Smooth muscle cell (in vitro differentiated cells): Measurements from ENCODE around the gene BTG4. TPM values are rescaled to one million over a fixed set of nuclear protein-coding genes. Genes with fewer than 3 reads are reported as not detected.

Source experiments
- DNase-seq: peaks from one replicate; lab custom pipeline; 2025; ENCODE audit not compliant: unreplicated experiment; lab: John Stamatoyannopoulos, UW
- H2AFZ ChIP-seq: fragments of 200-600 bp; sonication (generic); 2 replicates; pipeline ENCODE4 v1.6.0; 2016; ENCODE audit warnings: antibody characterized with exemption, low read depth, mild to moderate bottlenecking
- H3F3A ChIP-seq: fragments of 200-600 bp; sonication (generic); 2 replicates; pipeline ENCODE4 v1.6.0; 2017; ENCODE audit warnings: antibody characterized with exemption, low read depth
- H3K27ac ChIP-seq: fragments of 200-600 bp; sonication (generic); 2 replicates; pipeline ENCODE4 v1.5.1; 2016; ENCODE audit warnings: low read depth, mild to moderate bottlenecking
- H3K27me3 ChIP-seq: fragments of 200-600 bp; sonication (generic); 2 replicates; pipeline ENCODE4 v1.6.1; 2016; ENCODE audit warnings: low read depth, mild to moderate bottlenecking
- H3K36me3 ChIP-seq: fragments of 200-600 bp; sonication (generic); 2 replicates; pipeline ENCODE4 v1.5.1; 2016; ENCODE audit warnings: low read depth
- H3K4me1 ChIP-seq: fragments of 200-600 bp; sonication (generic); 2 replicates; pipeline ENCODE4 v1.5.1; 2016; ENCODE audit warnings: low read depth
- H3K4me2 ChIP-seq: fragments of 200-600 bp; sonication (generic); 2 replicates; pipeline ENCODE4 v1.6.0; 2016; ENCODE audit warnings: mild to moderate bottlenecking
- H3K4me3 ChIP-seq: fragments of 200-600 bp; sonication (generic); 2 replicates; pipeline ENCODE4 v1.5.1; 2016; ENCODE audit warnings: mild to moderate bottlenecking
- H3K79me2 ChIP-seq: fragments of 200-600 bp; sonication (generic); 2 replicates; pipeline ENCODE4 v1.6.0; 2016; ENCODE audit warnings: low read depth, mild to moderate bottlenecking
- H3K9ac ChIP-seq: fragments of 200-600 bp; sonication (generic); 2 replicates; pipeline ENCODE4 v1.6.0; 2016; ENCODE audit warnings: low read depth
- H3K9me3 ChIP-seq: fragments of 200-600 bp; sonication (generic); replicated peaks from 2 replicates; pipeline ENCODE4 v1.5.1; 2016; ENCODE audit warnings: low read depth
- H4K20me1 ChIP-seq: fragments of 200-600 bp; sonication (generic); 2 replicates; pipeline ENCODE4 v1.6.0; 2016; ENCODE audit warnings: low read depth
- CTCF ChIP-seq: fragments of 200-600 bp; sonication (generic); IDR thresholded peaks from 2 replicates; pipeline ENCODE4 v1.5.1; 2017; ENCODE audit warnings: borderline replicate concordance, mild to moderate bottlenecking, antibody characterized with exemption; ENCODE audit not compliant: insufficient read depth, poor library complexity, severe bottlenecking
- WGBS: methylation state at CpG from one replicate; pipeline ENCODE4 v1.1.7; 2016; ENCODE audit warnings: low lambda C conversion rate; 5-methylcytosine and 5-hydroxymethylcytosine counted together
- polyA plus RNA-seq: library from polyadenylated mRNA; unstranded; fragments of >200 nt; fragmentation: Nextera tagmentation; extraction: Ambion mirVana; gene quantifications from 2 replicates; pipeline ENCODE4 v1.2.1, GENCODE V29; 2016
- total RNA-seq: library from RNA; depleted of rRNA; stranded (reverse); fragments of >200 nt; gene quantifications from 2 replicates; pipeline ENCODE4 v1.2.3, GENCODE V29; 2014

The BTG4 gene
- total and polyA plus RNA-seq, 2 experiments from 2014 or later, result 0.21 TPM; not detected in 1

- H3K27me3 ChIP-seq, result no peaks in the 10 kb centered on the region
- H3K4me1 ChIP-seq, result no peaks in the 10 kb centered on the region
- H3K36me3 ChIP-seq, result no peaks in the 10 kb centered on the region
- H4K20me1 ChIP-seq, result no peaks in the 10 kb centered on the region
- no peak overlapping the region for H3K4me2 ChIP-seq
- no peaks in the 10 kb centered on the region for H3F3A ChIP-seq
- 93% methylated on average over 4 of the region's 4 CpGs for whole genome bisulfite sequencing
- no peak overlapping the region for H2AFZ ChIP-seq
- no peaks in the 10 kb centered on the region for H3K9me3 ChIP-seq
- no peak overlapping the region for H3K9ac ChIP-seq
- no peak for TF ChIP-seq CTCF
- no peaks in the 10 kb centered on the region for H3K79me2 ChIP-seq
- H3K27ac ChIP-seq, result no peak overlapping the region
- no peak for DNase-seq
- no peak overlapping the region for H3K4me3 ChIP-seq
Observed at GRCh38 chr11:111449696-111450479, 62.3 kb downstream of the BTG4 start.

- Histone ChIP-seq H3K36me3 (no peaks in the 10 kb centered on the region), H3K9me3 (no peaks in the 10 kb centered on the region), H3K27ac (no peak overlapping the region), H2AFZ (no peak overlapping the region), H3K4me1 (no peaks in the 10 kb centered on the region), H3K4me3 (no peak overlapping the region), H3F3A (no peaks in the 10 kb centered on the region), H3K79me2 (no peaks in the 10 kb centered on the region), H3K4me2 (no peak overlapping the region), H3K9ac (no peak overlapping the region), H4K20me1 (no peaks in the 10 kb centered on the region), H3K27me3 (no peaks in the 10 kb centered on the region)
- no peak for DNase-seq
- TF ChIP-seq CTCF, result no peak
- WGBS, result 79% methylated on average over 11 of the region's 11 CpGs
Observed at GRCh38 chr11:111448831-111449557, 63.2 kb downstream of the BTG4 start.

GRCh38 chr11:111448414-111448813, 63.8 kb downstream of the BTG4 start:
- no peaks in the 10 kb centered on the region for H3F3A ChIP-seq
- H2AFZ ChIP-seq, result no peak overlapping the region
- H3K36me3 ChIP-seq, result no peaks in the 10 kb centered on the region
- no peak overlapping the region for H3K9ac ChIP-seq
- no peak overlapping the region for H3K4me3 ChIP-seq
- H3K4me2 ChIP-seq, result no peak overlapping the region
- no peak for TF ChIP-seq CTCF
- H3K4me1 ChIP-seq, result no peaks in the 10 kb centered on the region
- DNase-seq, result no peak
- H3K9me3 ChIP-seq, result no peaks in the 10 kb centered on the region
- H3K27me3 ChIP-seq, result no peaks in the 10 kb centered on the region
- 76% methylated on average over 8 of the region's 8 CpGs for WGBS
- H3K79me2 ChIP-seq, result no peaks in the 10 kb centered on the region
- H4K20me1 ChIP-seq, result no peaks in the 10 kb centered on the region
- no peak overlapping the region for H3K27ac ChIP-seq
